SU-DHL-6 (cell line): ENCODE results near the gene PRPS1.

Experiments used
- EZH2phosphoT487 ChIP-seq: fragments of 200-600 bp; sonication (generic), shearing (Covaris generic); conservative IDR thresholded peaks from 2 replicates; pipeline ENCODE4 v1.6.1; 2018; ENCODE audit warnings: mild to moderate bottlenecking, antibody characterized with exemption, low read length, moderate library complexity, mixed read lengths
- TF ChIP-seq, protein P1 (sequence below): fragments of 200-600 bp; sonication (generic); IDR thresholded peaks from one replicate; pipeline ENCODE4 v1.5.1; 2017; ENCODE audit warnings: antibody characterized with exemption, mild to moderate bottlenecking, low read length, moderate library complexity; ENCODE audit not compliant: insufficient read depth, poor library complexity, severe bottlenecking

DNA sequence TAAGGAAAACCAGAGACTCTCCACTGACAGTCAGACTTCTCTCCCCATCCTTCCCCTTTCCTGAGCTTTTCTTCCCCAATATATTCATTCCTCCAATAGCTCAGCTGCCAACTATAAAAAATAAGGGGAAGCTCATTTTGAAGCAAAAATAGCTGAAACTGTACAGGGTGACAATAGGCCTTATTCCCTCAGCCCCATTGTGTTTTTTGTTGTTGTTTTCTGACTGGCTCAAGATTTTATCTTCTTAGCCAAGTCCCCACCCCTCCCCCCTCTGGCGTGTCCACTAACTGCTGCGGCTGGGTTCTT lies 26.2 kb downstream of the PRPS1 start:
- TF ChIP-seq, protein P1, sequence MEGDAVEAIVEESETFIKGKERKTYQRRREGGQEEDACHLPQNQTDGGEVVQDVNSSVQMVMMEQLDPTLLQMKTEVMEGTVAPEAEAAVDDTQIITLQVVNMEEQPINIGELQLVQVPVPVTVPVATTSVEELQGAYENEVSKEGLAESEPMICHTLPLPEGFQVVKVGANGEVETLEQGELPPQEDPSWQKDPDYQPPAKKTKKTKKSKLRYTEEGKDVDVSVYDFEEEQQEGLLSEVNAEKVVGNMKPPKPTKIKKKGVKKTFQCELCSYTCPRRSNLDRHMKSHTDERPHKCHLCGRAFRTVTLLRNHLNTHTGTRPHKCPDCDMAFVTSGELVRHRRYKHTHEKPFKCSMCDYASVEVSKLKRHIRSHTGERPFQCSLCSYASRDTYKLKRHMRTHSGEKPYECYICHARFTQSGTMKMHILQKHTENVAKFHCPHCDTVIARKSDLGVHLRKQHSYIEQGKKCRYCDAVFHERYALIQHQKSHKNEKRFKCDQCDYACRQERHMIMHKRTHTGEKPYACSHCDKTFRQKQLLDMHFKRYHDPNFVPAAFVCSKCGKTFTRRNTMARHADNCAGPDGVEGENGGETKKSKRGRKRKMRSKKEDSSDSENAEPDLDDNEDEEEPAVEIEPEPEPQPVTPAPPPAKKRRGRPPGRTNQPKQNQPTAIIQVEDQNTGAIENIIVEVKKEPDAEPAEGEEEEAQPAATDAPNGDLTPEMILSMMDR = no peak
- TF ChIP-seq EZH2phosphoT487 = no peak
